Neural progenitor cell (in vitro differentiated cells): Measurements from ENCODE around the gene SLC37A1.

Experiments
- EZH2 ChIP-seq: fragments of 200-600 bp; sonication (generic); IDR thresholded peaks from 2 replicates; pipeline ENCODE4 v1.6.1; 2017; ENCODE audit warnings: antibody characterized with exemption, mild to moderate bottlenecking, moderate library complexity
- EZH2phosphoT487 ChIP-seq: fragments of 200-600 bp; sonication (generic); IDR thresholded peaks from 2 replicates; pipeline ENCODE4 v1.6.1; 2017; ENCODE audit warnings: antibody characterized with exemption
- TF ChIP-seq, protein P1 (sequence below): fragments of 200-600 bp; sonication (generic); IDR thresholded peaks from 2 replicates; pipeline ENCODE4 v1.5.1; 2017; ENCODE audit warnings: antibody characterized with exemption, mild to moderate bottlenecking

DNA sequence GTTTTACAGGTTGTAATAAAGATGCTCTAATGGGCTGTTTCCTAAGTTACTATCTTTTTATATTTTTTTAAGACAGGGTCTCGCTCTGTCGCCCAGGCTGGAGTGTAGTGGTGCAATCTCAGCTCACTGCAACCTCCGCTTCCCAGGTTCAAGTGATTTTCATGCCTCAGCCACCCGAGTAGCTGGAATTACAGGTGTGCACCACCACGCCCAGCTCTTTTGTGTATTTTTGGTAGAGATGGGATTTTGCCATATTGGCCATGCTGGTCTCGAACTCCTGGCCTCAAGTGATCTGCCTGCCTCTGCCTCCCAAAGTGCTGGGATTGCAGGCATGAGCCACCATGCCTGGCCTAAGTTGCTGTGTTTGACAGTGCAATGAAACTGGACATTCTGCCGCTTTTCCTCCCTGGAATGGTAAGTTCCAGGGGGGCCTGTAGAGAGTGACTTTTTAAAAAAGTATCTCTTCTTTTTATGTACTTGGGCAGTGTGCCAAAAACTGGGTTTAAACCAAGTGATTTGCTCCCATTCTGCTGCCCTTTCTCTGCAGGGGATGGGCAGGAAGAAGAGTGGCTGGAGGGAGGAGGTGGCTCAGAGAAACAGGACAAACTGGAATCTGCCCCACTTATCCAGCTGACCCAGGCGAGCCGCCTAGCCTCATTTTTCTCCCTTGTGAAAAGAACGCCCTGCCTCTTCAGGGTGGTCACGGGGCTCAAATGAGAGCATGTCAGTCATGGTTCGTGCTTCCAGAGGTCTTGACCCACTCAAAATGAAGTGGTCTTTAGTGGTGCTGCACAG, 2.3 kb downstream of the SLC37A1 start:
- TF ChIP-seq, protein P1, sequence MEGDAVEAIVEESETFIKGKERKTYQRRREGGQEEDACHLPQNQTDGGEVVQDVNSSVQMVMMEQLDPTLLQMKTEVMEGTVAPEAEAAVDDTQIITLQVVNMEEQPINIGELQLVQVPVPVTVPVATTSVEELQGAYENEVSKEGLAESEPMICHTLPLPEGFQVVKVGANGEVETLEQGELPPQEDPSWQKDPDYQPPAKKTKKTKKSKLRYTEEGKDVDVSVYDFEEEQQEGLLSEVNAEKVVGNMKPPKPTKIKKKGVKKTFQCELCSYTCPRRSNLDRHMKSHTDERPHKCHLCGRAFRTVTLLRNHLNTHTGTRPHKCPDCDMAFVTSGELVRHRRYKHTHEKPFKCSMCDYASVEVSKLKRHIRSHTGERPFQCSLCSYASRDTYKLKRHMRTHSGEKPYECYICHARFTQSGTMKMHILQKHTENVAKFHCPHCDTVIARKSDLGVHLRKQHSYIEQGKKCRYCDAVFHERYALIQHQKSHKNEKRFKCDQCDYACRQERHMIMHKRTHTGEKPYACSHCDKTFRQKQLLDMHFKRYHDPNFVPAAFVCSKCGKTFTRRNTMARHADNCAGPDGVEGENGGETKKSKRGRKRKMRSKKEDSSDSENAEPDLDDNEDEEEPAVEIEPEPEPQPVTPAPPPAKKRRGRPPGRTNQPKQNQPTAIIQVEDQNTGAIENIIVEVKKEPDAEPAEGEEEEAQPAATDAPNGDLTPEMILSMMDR, result no peak
- TF ChIP-seq EZH2phosphoT487 (no peak), EZH2 (no peak)
